CD14-positive monocyte (primary cell): ENCODE results near the gene KLHL30. TPM values are rescaled to one million over a fixed set of nuclear protein-coding genes. Genes with fewer than 3 reads are reported as not detected.

ENCODE experiments used
- DNase-seq, 3 donors: peaks; one replicate each; pipeline ENCODE4 v3.0.0-alpha.2; 2011 to 2022
- H2AFZ ChIP-seq: 2 replicates; pipeline ENCODE4 v1.6.0; 2012; ENCODE audit warnings: mild to moderate bottlenecking, low read depth, low read length, inconsistent platforms; ENCODE audit not compliant: insufficient read depth, poor library complexity, severe bottlenecking
- H3K27ac ChIP-seq, 2 donors: 1 replicate in 1 of 2; 2 replicates in 1 of 2; pipeline ENCODE4 v1.5.1; 2012 to 2013; ENCODE audit warnings: low read length in 2 of 2, control low read depth in 1 of 2, inconsistent platforms in 1 of 2, low read depth in 1 of 2, mild to moderate bottlenecking in 1 of 2
- H3K27me3 ChIP-seq, 2 donors: one replicate each; pipeline versions ENCODE4 v1.6.0 to v1.6.1; 2011 to 2013; ENCODE audit warnings: low read length in 2 of 2; ENCODE audit not compliant: control insufficient read depth in 2 of 2, insufficient read depth in 2 of 2
- H3K36me3 ChIP-seq, 2 donors: replicated peaks in 1 of 2; 1 replicate in 1 of 2; 2 replicates in 1 of 2; pipeline versions ENCODE4 v1.5.1 to v1.6.1; 2012 to 2013; ENCODE audit warnings: low read length in 2 of 2, control low read depth in 1 of 2, inconsistent platforms in 1 of 2, mild to moderate bottlenecking in 1 of 2; ENCODE audit not compliant: insufficient read depth in 2 of 2, control insufficient read depth in 1 of 2
- H3K4me1 ChIP-seq, 2 donors: 1 replicate in 1 of 2; 2 replicates in 1 of 2; pipeline versions ENCODE4 v1.5.1 to v1.6.1; 2012 to 2013; ENCODE audit warnings: low read length in 2 of 2, control low read depth in 1 of 2, inconsistent platforms in 1 of 2, mild to moderate bottlenecking in 1 of 2, moderate library complexity in 1 of 2; ENCODE audit not compliant: insufficient read depth in 2 of 2, control insufficient read depth in 1 of 2
- H3K4me2 ChIP-seq: replicated peaks from 2 replicates; pipeline ENCODE3; 2012; ENCODE audit warnings: low read length, moderate library complexity, mild to moderate bottlenecking; ENCODE audit not compliant: poor library complexity, severe bottlenecking; ENCODE audit errors: extremely low read depth
- H3K4me3 ChIP-seq, 3 experiments: fragments of 200-600 bp in 1 of 3; sonication (generic) in 1 of 3; replicated peaks in 1 of 3; 1 replicate in 2 of 3; 2 replicates in 1 of 3; pipeline ENCODE4 v1.5.1; 2011 to 2013; ENCODE audit warnings: low read length in 3 of 3, mild to moderate bottlenecking in 3 of 3, control low read depth in 2 of 3, low read depth in 2 of 3, inconsistent platforms in 1 of 3, moderate library complexity in 1 of 3
- H3K79me2 ChIP-seq: 2 replicates; pipeline ENCODE4 v1.6.0; 2012; ENCODE audit warnings: mild to moderate bottlenecking, control low read depth, inconsistent platforms, low read length, moderate library complexity; ENCODE audit not compliant: insufficient read depth
- H3K9ac ChIP-seq: 2 replicates; pipeline ENCODE4 v1.6.0; 2017; ENCODE audit warnings: low read length, mild to moderate bottlenecking; ENCODE audit not compliant: insufficient read depth, poor library complexity, severe bottlenecking
- H3K9me3 ChIP-seq, 2 donors: replicated peaks in 1 of 2; 1 replicate in 1 of 2; 2 replicates in 1 of 2; pipeline versions ENCODE4 v1.5.1 to v1.6.1; 2012 to 2013; ENCODE audit warnings: low read length in 2 of 2, control low read depth in 1 of 2; ENCODE audit not compliant: control insufficient read depth in 1 of 2, insufficient read depth in 1 of 2
- H4K20me1 ChIP-seq: 2 replicates; pipeline ENCODE4 v1.6.0; 2012; ENCODE audit warnings: mild to moderate bottlenecking, low read length, control low read depth, moderate library complexity; ENCODE audit not compliant: insufficient read depth
- H3K27ac Mint-ChIP-seq, 7 donors: one replicate each; pipeline ENCODE4 v1.8.0; 2020; ENCODE audit warnings: mild to moderate bottlenecking in 7 of 7, mixed read lengths in 7 of 7, moderate library complexity in 6 of 7, inconsistent platforms in 2 of 7
- H3K27me3 Mint-ChIP-seq, 3 donors: one replicate each; pipeline ENCODE4 v1.8.0; 2021 to 2022; ENCODE audit warnings: low read depth in 3 of 3, mild to moderate bottlenecking in 3 of 3, mixed read lengths in 3 of 3, moderate library complexity in 3 of 3, inconsistent platforms in 1 of 3
- H3K36me3 Mint-ChIP-seq, 2 donors: one replicate each; pipeline ENCODE4 v1.8.0; 2020; ENCODE audit warnings: mixed read lengths in 2 of 2, inconsistent platforms in 1 of 2, mild to moderate bottlenecking in 1 of 2
- H3K4me1 Mint-ChIP-seq: one replicate; pipeline ENCODE4 v1.8.0; 2020; ENCODE audit warnings: mild to moderate bottlenecking, mixed read lengths
- H3K4me3 Mint-ChIP-seq, 2 donors: one replicate each; pipeline ENCODE4 v1.8.0; 2020; ENCODE audit warnings: mild to moderate bottlenecking in 2 of 2, mixed read lengths in 2 of 2, moderate library complexity in 1 of 2
- H3K9me3 Mint-ChIP-seq, 7 donors: one replicate each; pipeline ENCODE4 v1.8.0; 2020 to 2022; ENCODE audit warnings: mixed read lengths in 7 of 7, mild to moderate bottlenecking in 6 of 7, moderate library complexity in 6 of 7, inconsistent platforms in 2 of 7
- CTCF ChIP-seq: fragments of 200-600 bp; IDR thresholded peaks from one replicate; pipeline ENCODE4 v1.8.0; 2022; ENCODE audit warnings: antibody characterized with exemption, mild to moderate bottlenecking
- WGBS: methylation state at CpG from one replicate; pipeline ENCODE4 v1.1.5; 2013; ENCODE audit warnings: missing lambda C conversion rate; ENCODE audit not compliant: insufficient coverage; 5-methylcytosine and 5-hydroxymethylcytosine counted together
- intact Hi-C, 2 donors: fragments of 100-400 bp; cut with micrococcal nuclease; formaldehyde crosslinking; loops; one replicate each; pipeline versions ENCODE4 v1.15.0 to v1.15.1; 2023
- polyA plus RNA-seq, 3 donors: library from polyadenylated mRNA; depleted of rRNA in 1 of 3; unstranded in 2 of 3; stranded (reverse) in 1 of 3; fragments of 300-500 nt in 2 of 3; fragments of >200 nt in 1 of 3; fragmentation: Illumina TruSeq in 2 of 3; gene quantifications; 1 replicate in 2 of 3; 2 replicates in 1 of 3; pipeline ENCODE4 v1.2.3, GENCODE V29; 2012 to 2021

KLHL30 gene
- polyA plus RNA-seq, 3 donors: 0.01 to 0.14 TPM; not detected in 1

- Histone ChIP-seq H4K20me1 (no peaks in the 10 kb centered on the region), H3K27ac (no peak overlapping the region), H3K4me2 (no peak overlapping the region), H3K4me1 (peaks cover 0 to 2% of the 10 kb centered on the region in 2 donors), H2AFZ (no peak overlapping the region), H3K36me3 (no peaks in the 10 kb centered on the region), H3K27me3 (no peaks in the 10 kb centered on the region), H3K4me3 (no peak overlapping the region), H3K9ac (no peak overlapping the region), H3K9me3 (no peaks in the 10 kb centered on the region), H3K79me2 (no peaks in the 10 kb centered on the region)
- intact Hi-C loops: no loop called here
- Mint-ChIP-seq H3K4me3 (no peak overlapping the region), H3K4me1 (no peaks in the 10 kb centered on the region), H3K27ac (peak overlapping the region in 1 of 7 donors; percentile 55), H3K36me3 (peaks cover 17 to 19% of the 10 kb centered on the region in 2 donors), H3K27me3 (peaks cover 0 to 3% (median 2%) of the 10 kb centered on the region in 3 donors), H3K9me3 (no peaks in the 10 kb centered on the region)
- no peak for TF ChIP-seq CTCF
- WGBS: 93% methylated on average over 18 of the region's 26 CpGs
- DNase-seq: no peak
Measured at GRCh38 chr2:238093181-238094140, 45.0 kb upstream of the KLHL30 start.

- no peak overlapping the region for H3K4me3 ChIP-seq
- H3K36me3 ChIP-seq: no peaks in the 10 kb centered on the region
- H3K79me2 ChIP-seq: no peaks in the 10 kb centered on the region
- H3K9me3 Mint-ChIP-seq: no peaks in the 10 kb centered on the region
- H3K4me1 Mint-ChIP-seq: peaks cover 11% of the 10 kb centered on the region
- no peak for DNase-seq
- WGBS: 96% methylated on average over 16 of the region's 17 CpGs
- H3K4me2 ChIP-seq: no peak overlapping the region
- no peak overlapping the region for H3K4me3 Mint-ChIP-seq
- H4K20me1 ChIP-seq: no peaks in the 10 kb centered on the region
- no peaks in the 10 kb centered on the region for H3K9me3 ChIP-seq
- peaks cover 17 to 19% of the 10 kb centered on the region in 2 donors for H3K36me3 Mint-ChIP-seq
- H3K27me3 ChIP-seq: no peaks in the 10 kb centered on the region
- H3K27ac ChIP-seq: no peak overlapping the region
- peaks cover 10 to 13% of the 10 kb centered on the region in 2 donors for H3K4me1 ChIP-seq
- no peak overlapping the region for H3K27ac Mint-ChIP-seq
- H3K9ac ChIP-seq: no peak overlapping the region
- intact Hi-C loops: no loop called here
- peaks cover 0 to 3% (median 2%) of the 10 kb centered on the region in 3 donors for H3K27me3 Mint-ChIP-seq
- no peak overlapping the region for H2AFZ ChIP-seq
- no peak for TF ChIP-seq CTCF
Measured at GRCh38 chr2:238094438-238095022, 43.9 kb upstream of the KLHL30 start.
